Measurements from ENCODE around the gene EPHB1.

DNA sequence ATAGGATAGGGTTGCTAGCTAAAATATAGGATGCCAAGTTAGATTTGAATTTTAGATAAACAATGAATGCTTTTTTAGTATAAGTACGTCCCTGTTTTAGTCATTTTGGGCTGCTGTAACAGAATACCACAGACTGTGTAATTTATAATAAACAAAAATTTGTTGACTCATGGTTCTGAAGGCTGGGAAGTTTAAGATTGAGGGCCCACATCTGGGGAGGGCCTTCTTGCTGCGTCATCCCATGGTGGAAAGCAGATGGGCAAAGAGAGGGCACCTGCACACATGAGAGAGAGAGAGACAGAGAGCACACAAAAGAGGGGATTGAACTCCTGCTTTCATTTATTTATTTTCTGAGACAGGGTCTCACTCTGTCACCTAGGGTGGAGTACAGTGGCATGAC lies 246.5 kb downstream of the EPHB1 start:
- TF ChIP-seq POLR2AphosphoS5 (IDR thresholded peaks at IDR 0.05; ENCODE audit: borderline replicate concordance, low read depth, low read length) (no peak), EZH2 (IDR thresholded peaks at IDR 0.05) (no peak), FOXP2 (optimal IDR thresholded peaks at IDR 0.05; ENCODE audit: control extremely low read depth, extremely low read length, insufficient read depth) (no peak)
